H1 (cell line): Measurements from ENCODE around the gene PTMA. TPM values are rescaled to one million over a fixed set of nuclear protein-coding genes. Genes with fewer than 3 reads are reported as not detected.

Experiments used
- ASH2L ChIP-seq: fragments of 200-600, 300-600 bp; sonication (generic); IDR thresholded peaks from one replicate; pipeline ENCODE4 v1.7.1; 2017; ENCODE audit warnings: low read length
- ATF2 ChIP-seq: IDR thresholded peaks from 2 replicates; pipeline ENCODE4 v1.6.1; 2012; ENCODE audit warnings: low read length, inconsistent platforms
- BCL11A ChIP-seq, 2 experiments: IDR thresholded peaks; one replicate each; pipeline ENCODE4 v1.6.1; 2011; ENCODE audit warnings: low read depth in 2 of 2, low read length in 2 of 2, mild to moderate bottlenecking in 2 of 2
- CBX5 ChIP-seq: fragments of 300-800, 300-1000 bp; sonication (generic); IDR thresholded peaks from 2 replicates; pipeline ENCODE4 v1.7.1; 2016; ENCODE audit warnings: antibody characterized with exemption, low read length, low read depth
- CBX8 ChIP-seq: fragments of 300-800, 300-1000 bp; sonication (generic); IDR thresholded peaks from 2 replicates; pipeline ENCODE4 v1.7.1; 2016; ENCODE audit warnings: low read depth, low read length, borderline replicate concordance
- CEBPB ChIP-seq: IDR thresholded peaks from 2 replicates; pipeline ENCODE4 v1.6.1; 2012; ENCODE audit warnings: low read depth, low read length
- CTBP2 ChIP-seq: IDR thresholded peaks from 2 replicates; pipeline ENCODE4 v1.7.0; 2011; ENCODE audit warnings: borderline replicate concordance, mild to moderate bottlenecking, moderate library complexity, mixed read lengths, low read length; ENCODE audit not compliant: insufficient read depth, insufficient read length
- CTCF ChIP-seq, 3 experiments: IDR thresholded peaks; 1 replicate in 2 of 3; 2 replicates in 1 of 3; pipeline versions ENCODE4 v1.5.1 to v1.6.1; 2011; ENCODE audit warnings: low read length in 3 of 3, mild to moderate bottlenecking in 3 of 3, inconsistent platforms in 2 of 3, low read depth in 1 of 3, moderate library complexity in 1 of 3; ENCODE audit not compliant: insufficient read depth in 1 of 3; ENCODE audit errors: control extremely low read depth in 1 of 3
- FOSL1 ChIP-seq: IDR thresholded peaks from 2 replicates; pipeline ENCODE4 v1.6.1; 2011; ENCODE audit warnings: mild to moderate bottlenecking, low read depth, low read length, moderate library complexity; ENCODE audit not compliant: insufficient read depth
- NRF1 ChIP-seq: IDR thresholded peaks from 2 replicates; pipeline ENCODE4 v1.6.1; 2011; ENCODE audit warnings: mild to moderate bottlenecking, low read depth, low read length, improper control_type of control experiment
- PHF8 ChIP-seq: fragments of 200-600 bp; sonication (generic); conservative IDR thresholded peaks from 2 replicates; pipeline ENCODE4 v1.7.1; 2012; ENCODE audit warnings: low read depth, mild to moderate bottlenecking, inconsistent platforms, low read length, moderate library complexity
- RAD21 ChIP-seq, 2 experiments: IDR thresholded peaks in 1 of 2; conservative IDR thresholded peaks in 1 of 2; 2 replicates each; pipeline ENCODE4 v1.6.1; 2011; ENCODE audit warnings: low read depth in 2 of 2, low read length in 2 of 2, improper control_type of control experiment in 1 of 2, inconsistent platforms in 1 of 2, mild to moderate bottlenecking in 1 of 2, moderate library complexity in 1 of 2
- RFX5 ChIP-seq: IDR thresholded peaks from 2 replicates; pipeline ENCODE4 v1.6.1; 2011; ENCODE audit warnings: low read depth, low read length, improper control_type of control experiment, borderline replicate concordance
- RXRA ChIP-seq: IDR thresholded peaks from 2 replicates; pipeline ENCODE4 v1.6.1; 2011; ENCODE audit warnings: low read depth, mild to moderate bottlenecking, low read length, moderate library complexity; ENCODE audit not compliant: insufficient read depth
- SIRT6 ChIP-seq: IDR thresholded peaks from one replicate; pipeline ENCODE4 v1.7.1; 2012; ENCODE audit warnings: low read length, inconsistent platforms
- TAF1 ChIP-seq: IDR thresholded peaks from 2 replicates; pipeline ENCODE4 v1.6.1; 2011; ENCODE audit warnings: mild to moderate bottlenecking, low read depth, low read length
- TAF7 ChIP-seq: optimal IDR thresholded peaks from 2 replicates; pipeline ENCODE3; 2011; ENCODE audit warnings: low read depth, mild to moderate bottlenecking, inconsistent platforms, low read length, moderate library complexity, borderline replicate concordance
- YY1 ChIP-seq: IDR thresholded peaks from 2 replicates; pipeline ENCODE4 v1.6.1; 2011; ENCODE audit warnings: low read depth, mild to moderate bottlenecking, low read length
- ZNF274 ChIP-seq: IDR thresholded peaks from 2 replicates; pipeline ENCODE4 v1.7.0; 2012; ENCODE audit warnings: low read length, borderline replicate concordance; ENCODE audit errors: extremely low read depth
- polyA plus RNA-seq, 7 experiments: library from polyadenylated mRNA; depleted of rRNA in 3 of 7; stranded (reverse) in 5 of 7; unstranded in 2 of 7; fragments of >200 nt in 5 of 7; fragments of 200-250 nt in 2 of 7; gene quantifications; 1 replicate in 5 of 7; 2 replicates in 1 of 7; 4 replicates in 1 of 7; pipeline versions ENCODE4 v1.2.1 to v1.2.3, GENCODE V29; 2011 to 2013; ENCODE audit warnings: missing spikeins in 2 of 7, mixed read lengths in 2 of 7
- total RNA-seq: library from RNA; stranded (reverse); fragmentation: NEBNext Ultra II Directional; extraction: Animal tissue kit (Norgen Biotek cat#: 25700); gene quantifications from 2 replicates; pipeline ENCODE4 v1.2.1, GENCODE V29; 2021

The PTMA gene
- total and polyA plus RNA-seq, 2 of the 8 experiments (the other 6 are each of a cell fraction or from before 2014, with no cell fraction given), result 683 to 2,680 TPM

- TF ChIP-seq RFX5 (0 out of 2 replicates have a peak, but pooled peaks have one; percentile 22), PHF8 (no peak), CTBP2 (no peak), ZNF274 (no peak), RAD21 (IDR thresholded peaks at IDR 0.05 in 1 of 2, conservative IDR thresholded peaks at IDR 0.05 in 1 of 2; ENCODE audit: low read depth in 2 of 2, low read length in 2 of 2) (peak; percentile 75 to 85), RXRA (peak; percentile 63; the same call in 1 of the 2 replicates), YY1 (no peak), CBX8 (no peak), TAF7 (peak; percentile 32), FOSL1 (no peak), CBX5 (no peak), CEBPB (no peak), ATF2 (peak; percentile 20; the same call in 1 of the 2 replicates), TAF1 (peak; percentile 30), BCL11A (IDR thresholded peaks at IDR 0.05; ENCODE audit: low read depth in 2 of 2, low read length in 2 of 2) (no peak), CTCF (IDR thresholded peaks at IDR 0.05; ENCODE audit: control extremely low read depth in 1 of 3, insufficient read depth in 1 of 3, low read depth in 1 of 3, low read length in 3 of 3) (peak in 2 of 3 experiments; percentile 85 to 86; a peak in 3 of 4 replicates), SIRT6 (peak; percentile 9), NRF1 (0 out of 2 replicates have a peak, but pooled peaks have one; percentile 7), ASH2L (no peak)
Observed at GRCh38 chr2:231714639-231715498, 6.5 kb downstream of the PTMA start (continued).
